ENCODE measurements around the gene NT5M.

The NT5M gene

GRCh38 chr17:17395246-17395802 lies 92.2 kb downstream of the NT5M start:
- no peak for DNase-seq (ENCODE audit: low spot score)

DNA sequence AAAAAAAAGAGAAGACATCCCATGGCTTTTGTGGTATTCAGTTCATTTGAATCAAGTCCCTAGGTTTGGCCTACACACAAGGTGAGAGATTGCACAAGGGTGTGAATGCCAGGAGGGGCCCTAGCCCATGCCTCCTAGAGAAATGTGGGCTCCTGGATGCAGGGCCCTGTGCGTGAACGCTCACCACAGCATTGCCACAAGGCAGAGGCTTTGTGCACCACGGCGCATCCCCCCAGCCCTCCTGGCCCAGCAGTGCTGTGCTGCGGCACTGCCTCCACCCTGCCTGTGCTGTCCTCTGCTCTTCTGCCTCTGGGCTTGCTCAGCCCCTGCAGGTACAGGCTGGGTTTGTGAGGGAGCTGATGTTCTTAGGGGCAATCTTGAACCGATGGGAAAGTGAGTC lies 92.7 kb downstream of the NT5M start:
- DNase-seq (ENCODE audit: low spot score), result no peak
